ENCODE measurements around the gene LGR6. TPM values are rescaled to one million over a fixed set of nuclear protein-coding genes. Genes with fewer than 3 reads are reported as not detected.

Gene LGR6
- polyA plus RNA-seq, 3 donors: not detected

DNA sequence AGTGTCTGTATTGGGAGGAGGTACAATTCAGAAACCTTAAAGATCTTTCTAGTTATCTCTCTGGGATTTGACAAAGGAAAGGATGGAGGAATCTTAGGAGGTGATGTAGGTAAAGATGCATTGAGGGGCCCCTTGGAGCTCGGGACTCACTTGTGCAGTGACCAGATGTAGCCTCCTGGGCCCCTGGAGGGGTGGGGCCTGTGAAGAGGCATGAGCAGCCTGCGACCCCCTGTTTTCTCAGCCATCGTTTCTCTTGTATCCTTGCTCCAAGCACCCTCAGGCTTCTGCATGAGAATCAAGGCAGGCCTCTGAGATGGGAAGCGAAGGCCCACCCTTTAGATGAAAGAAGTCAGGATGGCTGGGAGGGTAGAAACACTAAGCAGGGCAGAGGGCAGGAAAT lies 39.6 kb downstream of the LGR6 start:
- no peak overlapping the region for H3K27ac Mint-ChIP-seq
- Histone ChIP-seq H3K4me2 (replicated peaks; ENCODE audit: extremely low read depth, low read length, poor library complexity, severe bottlenecking) (no peak overlapping the region), H3K4me1 (ENCODE audit: control insufficient read depth in 1 of 2, insufficient read depth in 2 of 2, low read length in 2 of 2) (no peaks in the 10 kb centered on the region), H2AFZ (ENCODE audit: insufficient read depth, low read depth, low read length, poor library complexity, severe bottlenecking) (no peak overlapping the region), H4K20me1 (ENCODE audit: insufficient read depth, low read length) (no peaks in the 10 kb centered on the region), H3K79me2 (ENCODE audit: insufficient read depth, low read length) (no peaks in the 10 kb centered on the region), H3K9ac (ENCODE audit: insufficient read depth, low read length, poor library complexity, severe bottlenecking) (no peak overlapping the region), H3K36me3 (replicated peaks in 1 of 2; ENCODE audit: control insufficient read depth in 1 of 2, insufficient read depth in 2 of 2, low read length in 2 of 2) (no peaks in the 10 kb centered on the region), H3K27ac (ENCODE audit: low read depth in 1 of 2, low read length in 2 of 2) (no peak overlapping the region), H3K27me3 (ENCODE audit: control insufficient read depth in 2 of 2, insufficient read depth in 2 of 2, low read length in 2 of 2) (peaks cover 0 to 5% of the 10 kb centered on the region in 2 donors), H3K9me3 (replicated peaks in 1 of 2; ENCODE audit: control insufficient read depth in 1 of 2, insufficient read depth in 1 of 2, low read length in 2 of 2) (no peaks in the 10 kb centered on the region), H3K4me3 (replicated peaks in 1 of 3; ENCODE audit: low read depth in 2 of 3, low read length in 3 of 3) (no peak overlapping the region)
- no peak overlapping the region for H3K4me3 Mint-ChIP-seq
- H3K9me3 Mint-ChIP-seq: no peaks in the 10 kb centered on the region
- WGBS (ENCODE audit: insufficient coverage): 93% methylated on average over 3 of the region's 4 CpGs
- intact Hi-C loops (cut with micrococcal nuclease): no loop called here
- DNase-seq: no peak
- TF ChIP-seq, protein P1, sequence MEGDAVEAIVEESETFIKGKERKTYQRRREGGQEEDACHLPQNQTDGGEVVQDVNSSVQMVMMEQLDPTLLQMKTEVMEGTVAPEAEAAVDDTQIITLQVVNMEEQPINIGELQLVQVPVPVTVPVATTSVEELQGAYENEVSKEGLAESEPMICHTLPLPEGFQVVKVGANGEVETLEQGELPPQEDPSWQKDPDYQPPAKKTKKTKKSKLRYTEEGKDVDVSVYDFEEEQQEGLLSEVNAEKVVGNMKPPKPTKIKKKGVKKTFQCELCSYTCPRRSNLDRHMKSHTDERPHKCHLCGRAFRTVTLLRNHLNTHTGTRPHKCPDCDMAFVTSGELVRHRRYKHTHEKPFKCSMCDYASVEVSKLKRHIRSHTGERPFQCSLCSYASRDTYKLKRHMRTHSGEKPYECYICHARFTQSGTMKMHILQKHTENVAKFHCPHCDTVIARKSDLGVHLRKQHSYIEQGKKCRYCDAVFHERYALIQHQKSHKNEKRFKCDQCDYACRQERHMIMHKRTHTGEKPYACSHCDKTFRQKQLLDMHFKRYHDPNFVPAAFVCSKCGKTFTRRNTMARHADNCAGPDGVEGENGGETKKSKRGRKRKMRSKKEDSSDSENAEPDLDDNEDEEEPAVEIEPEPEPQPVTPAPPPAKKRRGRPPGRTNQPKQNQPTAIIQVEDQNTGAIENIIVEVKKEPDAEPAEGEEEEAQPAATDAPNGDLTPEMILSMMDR (IDR thresholded peaks at IDR 0.05): no peak
- H3K4me1 Mint-ChIP-seq: peaks cover 2% of the 10 kb centered on the region
- no peaks in the 10 kb centered on the region for H3K36me3 Mint-ChIP-seq
- H3K27me3 Mint-ChIP-seq (ENCODE audit: low read depth in 3 of 3): peaks cover 6 to 21% (median 13%) of the 10 kb centered on the region in 3 donors

DNA sequence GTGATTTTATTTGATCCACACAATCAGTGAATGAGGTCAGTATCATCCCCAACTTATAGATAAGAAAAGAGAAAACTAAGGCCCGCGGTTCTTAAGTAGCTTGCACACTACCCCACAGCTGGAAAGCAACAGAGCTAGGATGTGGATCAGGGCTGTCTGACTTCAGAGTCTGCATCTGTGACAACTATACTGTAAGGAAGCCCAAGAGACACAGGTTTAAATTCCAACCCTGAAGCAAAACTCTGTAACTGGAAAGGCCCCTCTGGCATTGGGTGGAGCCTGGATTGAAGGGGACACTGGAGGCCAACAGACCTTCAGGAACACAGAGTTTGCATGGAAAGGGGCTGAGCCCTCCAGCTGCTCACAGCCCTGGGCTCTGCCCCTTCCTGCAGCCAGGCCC lies 40.2 kb downstream of the LGR6 start:
- Histone ChIP-seq H3K4me3 (replicated peaks in 1 of 3; ENCODE audit: low read depth in 2 of 3, low read length in 3 of 3) (no peak overlapping the region), H3K9ac (ENCODE audit: insufficient read depth, low read length, poor library complexity, severe bottlenecking) (no peak overlapping the region), H3K4me1 (ENCODE audit: control insufficient read depth in 1 of 2, insufficient read depth in 2 of 2, low read length in 2 of 2) (no peaks in the 10 kb centered on the region), H3K27me3 (ENCODE audit: control insufficient read depth in 2 of 2, insufficient read depth in 2 of 2, low read length in 2 of 2) (peaks cover 0 to 5% of the 10 kb centered on the region in 2 donors), H3K27ac (ENCODE audit: low read depth in 1 of 2, low read length in 2 of 2) (no peak overlapping the region), H2AFZ (ENCODE audit: insufficient read depth, low read depth, low read length, poor library complexity, severe bottlenecking) (no peak overlapping the region), H3K79me2 (ENCODE audit: insufficient read depth, low read length) (no peaks in the 10 kb centered on the region), H3K36me3 (replicated peaks in 1 of 2; ENCODE audit: control insufficient read depth in 1 of 2, insufficient read depth in 2 of 2, low read length in 2 of 2) (no peaks in the 10 kb centered on the region), H4K20me1 (ENCODE audit: insufficient read depth, low read length) (no peaks in the 10 kb centered on the region), H3K9me3 (replicated peaks in 1 of 2; ENCODE audit: control insufficient read depth in 1 of 2, insufficient read depth in 1 of 2, low read length in 2 of 2) (no peaks in the 10 kb centered on the region), H3K4me2 (replicated peaks; ENCODE audit: extremely low read depth, low read length, poor library complexity, severe bottlenecking) (no peak overlapping the region)
- no peaks in the 10 kb centered on the region for H3K36me3 Mint-ChIP-seq
- H3K27ac Mint-ChIP-seq: no peak overlapping the region
- intact Hi-C loops (cut with micrococcal nuclease): no loop called here
- no peak overlapping the region for H3K4me3 Mint-ChIP-seq
- no peaks in the 10 kb centered on the region for H3K9me3 Mint-ChIP-seq
- no peaks in the 10 kb centered on the region for H3K4me1 Mint-ChIP-seq
- peaks cover 6 to 20% (median 16%) of the 10 kb centered on the region in 3 donors for H3K27me3 Mint-ChIP-seq (ENCODE audit: low read depth in 3 of 3)
- DNase-seq: no peak
- no CpG with 5 or more reads among the region's 2 CpGs for WGBS (ENCODE audit: insufficient coverage)
- TF ChIP-seq, protein P1 (IDR thresholded peaks at IDR 0.05): no peak
